ENCODE measurements around the gene VTCN1.
"Not testable (repeated sequence)": the region's sequence is repeated elsewhere in the genome, so short reads cannot be mapped to it uniquely, and the experiment has no call there.

DNA sequence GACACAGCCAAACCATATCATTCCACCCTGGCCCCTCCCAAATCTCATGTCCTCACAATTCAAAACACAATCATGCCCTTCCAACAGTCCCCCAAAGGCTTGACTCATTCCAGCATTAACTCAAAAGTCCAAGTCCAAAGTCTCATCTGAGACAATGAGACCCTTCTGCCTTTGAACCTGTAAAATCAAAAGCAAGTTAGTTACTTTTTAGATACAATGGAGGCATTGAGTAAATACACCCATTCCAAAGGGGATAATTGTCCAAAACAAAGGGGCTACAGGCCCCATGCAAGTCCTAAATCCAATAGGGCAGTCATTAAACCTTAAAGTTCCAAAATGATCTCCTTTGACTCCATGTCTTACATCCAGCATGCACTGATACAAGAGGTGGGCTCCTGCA is 47.3 kb upstream of the VTCN1 start:
- TF ChIP-seq, protein P1, sequence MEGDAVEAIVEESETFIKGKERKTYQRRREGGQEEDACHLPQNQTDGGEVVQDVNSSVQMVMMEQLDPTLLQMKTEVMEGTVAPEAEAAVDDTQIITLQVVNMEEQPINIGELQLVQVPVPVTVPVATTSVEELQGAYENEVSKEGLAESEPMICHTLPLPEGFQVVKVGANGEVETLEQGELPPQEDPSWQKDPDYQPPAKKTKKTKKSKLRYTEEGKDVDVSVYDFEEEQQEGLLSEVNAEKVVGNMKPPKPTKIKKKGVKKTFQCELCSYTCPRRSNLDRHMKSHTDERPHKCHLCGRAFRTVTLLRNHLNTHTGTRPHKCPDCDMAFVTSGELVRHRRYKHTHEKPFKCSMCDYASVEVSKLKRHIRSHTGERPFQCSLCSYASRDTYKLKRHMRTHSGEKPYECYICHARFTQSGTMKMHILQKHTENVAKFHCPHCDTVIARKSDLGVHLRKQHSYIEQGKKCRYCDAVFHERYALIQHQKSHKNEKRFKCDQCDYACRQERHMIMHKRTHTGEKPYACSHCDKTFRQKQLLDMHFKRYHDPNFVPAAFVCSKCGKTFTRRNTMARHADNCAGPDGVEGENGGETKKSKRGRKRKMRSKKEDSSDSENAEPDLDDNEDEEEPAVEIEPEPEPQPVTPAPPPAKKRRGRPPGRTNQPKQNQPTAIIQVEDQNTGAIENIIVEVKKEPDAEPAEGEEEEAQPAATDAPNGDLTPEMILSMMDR (IDR thresholded peaks at IDR 0.05): not testable (repeated sequence)
- TF ChIP-seq POLR2A (IDR thresholded peaks at IDR 0.05): not testable (repeated sequence)
